ENCODE results near the gene OR51G1.

OR51G1 gene

DNA sequence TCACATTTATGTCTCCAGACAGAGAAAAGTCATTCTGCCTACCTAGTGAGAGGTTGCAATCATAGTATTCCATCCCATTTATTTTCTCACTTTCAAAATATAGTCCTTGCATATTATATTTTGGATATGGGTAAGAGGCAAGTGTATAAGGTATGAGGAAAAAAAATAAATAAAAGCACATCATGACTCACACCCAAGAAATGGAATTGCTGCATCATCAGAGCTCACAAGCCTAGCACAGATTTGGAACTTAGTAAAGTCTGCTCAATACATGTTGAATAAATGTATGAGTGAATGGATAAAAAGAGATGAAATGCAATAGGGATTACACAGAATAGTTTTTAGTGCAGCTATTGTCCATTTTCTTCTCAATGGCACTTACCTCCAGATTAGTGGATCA lies 2.5 kb upstream of the OR51G1 start:
- no peak for TF ChIP-seq EZH2 (optimal IDR thresholded peaks at IDR 0.05; ENCODE audit: low read depth, low read length)
- H4K20me1 ChIP-seq (ENCODE audit: insufficient read depth, low read length) = no peaks in the 10 kb centered on the region
- no peak overlapping the region for H3K4me3 ChIP-seq (ENCODE audit: low read length)
- no peak for DNase-seq
- H3K27me3 ChIP-seq (replicated peaks; ENCODE audit: insufficient read depth, low read length) = no peaks in the 10 kb centered on the region
- H3K4me1 ChIP-seq (ENCODE audit: low read length) = no peaks in the 10 kb centered on the region
- no peaks in the 10 kb centered on the region for H3K9me3 ChIP-seq (replicated peaks; ENCODE audit: insufficient read depth, low read length)
- H3K36me3 ChIP-seq (replicated peaks; ENCODE audit: insufficient read depth, low read length) = no peaks in the 10 kb centered on the region
- H3K9me2 ChIP-seq (replicated peaks; ENCODE audit: insufficient read depth, low read length) = no peaks in the 10 kb centered on the region
- no peak overlapping the region for H3K9ac ChIP-seq (ENCODE audit: low read length)
- H3K4me2 ChIP-seq (ENCODE audit: low read depth, low read length) = no peak overlapping the region
- no peak overlapping the region for H2AFZ ChIP-seq (ENCODE audit: low read length)
- H3K27ac ChIP-seq (ENCODE audit: low read length) = no peak overlapping the region
- H3F3A ChIP-seq (ENCODE audit: insufficient read depth, low read length) = no peaks in the 10 kb centered on the region
- H3K79me2 ChIP-seq (ENCODE audit: low read length) = no peaks in the 10 kb centered on the region

DNA sequence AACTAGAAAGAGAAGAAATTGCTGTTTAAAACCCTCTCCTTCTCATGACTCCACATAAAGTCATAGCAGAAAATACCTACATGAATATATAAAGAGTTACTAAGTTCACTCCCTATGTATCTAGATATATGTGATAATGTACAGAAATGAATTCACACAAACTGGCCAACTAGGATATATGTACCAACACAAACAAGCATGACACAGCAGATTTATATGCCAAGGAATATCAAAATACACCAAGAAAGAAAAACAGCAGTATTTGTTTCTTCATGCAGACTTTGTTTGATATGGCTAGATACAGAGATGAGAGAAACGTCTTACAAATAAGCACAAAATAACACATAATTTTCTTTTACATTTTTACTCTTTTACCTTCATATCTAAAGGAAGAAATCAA lies 1.8 kb downstream of the OR51G1 start:
- no peak overlapping the region for H3K27ac ChIP-seq (ENCODE audit: low read length)
- no peak overlapping the region for H3K4me3 ChIP-seq (ENCODE audit: low read length)
- no peak overlapping the region for H3K4me2 ChIP-seq (ENCODE audit: low read depth, low read length)
- no peaks in the 10 kb centered on the region for H3K79me2 ChIP-seq (ENCODE audit: low read length)
- H3K27me3 ChIP-seq (replicated peaks; ENCODE audit: insufficient read depth, low read length) = no peaks in the 10 kb centered on the region
- DNase-seq = no peak
- no peaks in the 10 kb centered on the region for H3K4me1 ChIP-seq (ENCODE audit: low read length)
- no peaks in the 10 kb centered on the region for H3K9me2 ChIP-seq (replicated peaks; ENCODE audit: insufficient read depth, low read length)
- H2AFZ ChIP-seq (ENCODE audit: low read length) = no peak overlapping the region
- no peaks in the 10 kb centered on the region for H3K9me3 ChIP-seq (replicated peaks; ENCODE audit: insufficient read depth, low read length)
- no peaks in the 10 kb centered on the region for H3F3A ChIP-seq (ENCODE audit: insufficient read depth, low read length)
- TF ChIP-seq, protein P1, sequence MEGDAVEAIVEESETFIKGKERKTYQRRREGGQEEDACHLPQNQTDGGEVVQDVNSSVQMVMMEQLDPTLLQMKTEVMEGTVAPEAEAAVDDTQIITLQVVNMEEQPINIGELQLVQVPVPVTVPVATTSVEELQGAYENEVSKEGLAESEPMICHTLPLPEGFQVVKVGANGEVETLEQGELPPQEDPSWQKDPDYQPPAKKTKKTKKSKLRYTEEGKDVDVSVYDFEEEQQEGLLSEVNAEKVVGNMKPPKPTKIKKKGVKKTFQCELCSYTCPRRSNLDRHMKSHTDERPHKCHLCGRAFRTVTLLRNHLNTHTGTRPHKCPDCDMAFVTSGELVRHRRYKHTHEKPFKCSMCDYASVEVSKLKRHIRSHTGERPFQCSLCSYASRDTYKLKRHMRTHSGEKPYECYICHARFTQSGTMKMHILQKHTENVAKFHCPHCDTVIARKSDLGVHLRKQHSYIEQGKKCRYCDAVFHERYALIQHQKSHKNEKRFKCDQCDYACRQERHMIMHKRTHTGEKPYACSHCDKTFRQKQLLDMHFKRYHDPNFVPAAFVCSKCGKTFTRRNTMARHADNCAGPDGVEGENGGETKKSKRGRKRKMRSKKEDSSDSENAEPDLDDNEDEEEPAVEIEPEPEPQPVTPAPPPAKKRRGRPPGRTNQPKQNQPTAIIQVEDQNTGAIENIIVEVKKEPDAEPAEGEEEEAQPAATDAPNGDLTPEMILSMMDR (IDR thresholded peaks at IDR 0.05; ENCODE audit: low read length) = no peak
- TF ChIP-seq EZH2 (optimal IDR thresholded peaks at IDR 0.05; ENCODE audit: low read depth, low read length) (no peak), EZH2phosphoT487 (IDR thresholded peaks at IDR 0.05; ENCODE audit: low read length) (no peak)
- H3K36me3 ChIP-seq (replicated peaks; ENCODE audit: insufficient read depth, low read length) = no peaks in the 10 kb centered on the region
- H3K9ac ChIP-seq (ENCODE audit: low read length) = no peak overlapping the region
- H4K20me1 ChIP-seq (ENCODE audit: insufficient read depth, low read length) = no peaks in the 10 kb centered on the region

DNA sequence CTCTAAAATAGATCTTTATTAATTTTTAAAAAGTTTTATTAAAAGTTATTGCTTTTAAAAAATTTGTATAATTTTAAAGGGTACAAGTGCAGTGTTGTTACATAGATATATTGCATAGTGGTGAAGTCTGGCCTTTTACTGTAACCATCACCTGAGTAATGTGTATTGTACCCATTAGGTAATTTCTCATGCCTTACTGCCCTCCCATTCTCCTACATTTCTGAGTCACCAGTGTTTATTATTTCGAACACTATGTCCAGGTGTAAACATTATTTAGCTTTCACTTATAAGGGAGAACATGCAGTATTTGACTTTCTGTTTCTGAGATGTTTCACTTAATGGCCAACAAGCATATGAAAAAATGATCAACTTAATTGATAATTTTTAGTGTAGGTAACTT lies 2.3 kb downstream of the OR51G1 start:
- no peaks in the 10 kb centered on the region for H3K9me2 ChIP-seq (replicated peaks; ENCODE audit: insufficient read depth, low read length)
- no peak overlapping the region for H3K9ac ChIP-seq (ENCODE audit: low read length)
- H3K79me2 ChIP-seq (ENCODE audit: low read length) = no peaks in the 10 kb centered on the region
- no peaks in the 10 kb centered on the region for H3K4me1 ChIP-seq (ENCODE audit: low read length)
- H3K4me3 ChIP-seq (ENCODE audit: low read length) = no peak overlapping the region
- H3K36me3 ChIP-seq (replicated peaks; ENCODE audit: insufficient read depth, low read length) = no peaks in the 10 kb centered on the region
- H2AFZ ChIP-seq (ENCODE audit: low read length) = no peak overlapping the region
- no peaks in the 10 kb centered on the region for H3K27me3 ChIP-seq (replicated peaks; ENCODE audit: insufficient read depth, low read length)
- TF ChIP-seq EZH2phosphoT487 (IDR thresholded peaks at IDR 0.05; ENCODE audit: low read length) = no peak
- TF ChIP-seq EZH2 (optimal IDR thresholded peaks at IDR 0.05; ENCODE audit: low read depth, low read length) = no peak
- TF ChIP-seq, protein P1 (IDR thresholded peaks at IDR 0.05; ENCODE audit: low read length) = no peak
- DNase-seq = no peak
- no peak overlapping the region for H3K27ac ChIP-seq (ENCODE audit: low read length)
- H3F3A ChIP-seq (ENCODE audit: insufficient read depth, low read length) = no peaks in the 10 kb centered on the region
- no peaks in the 10 kb centered on the region for H3K9me3 ChIP-seq (replicated peaks; ENCODE audit: insufficient read depth, low read length)
- no peaks in the 10 kb centered on the region for H4K20me1 ChIP-seq (ENCODE audit: insufficient read depth, low read length)
- H3K4me2 ChIP-seq (ENCODE audit: low read depth, low read length) = no peak overlapping the region

DNA sequence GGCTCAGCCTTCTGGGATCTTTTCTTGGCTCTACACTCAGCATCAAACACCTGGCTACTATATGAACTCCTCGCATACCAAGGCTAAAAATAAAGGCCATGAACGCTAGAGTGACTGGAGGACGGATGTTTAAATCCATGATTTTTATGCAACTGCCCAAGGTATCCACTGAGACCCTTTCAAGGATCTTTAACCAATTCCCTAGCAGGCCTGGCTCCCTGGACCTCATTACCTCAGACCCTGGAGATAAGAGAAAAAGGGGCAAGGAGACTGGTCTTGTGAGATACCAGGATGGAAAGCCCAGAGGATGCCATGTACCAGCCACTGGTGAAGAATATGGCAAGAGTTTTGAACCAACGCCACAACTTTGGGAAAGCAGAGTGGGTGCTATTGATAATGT lies 4.9 kb downstream of the OR51G1 start, which contains the start of gene OR51G2:
Gene OR51G2 (minus strand): TSS at position 101 of the 400 bp plus-strand sequence. CDS start 3,687 bp downstream, outside the sequence.
- no peaks in the 10 kb centered on the region for H3K4me1 ChIP-seq (ENCODE audit: low read length)
- no peak within 1 kb of the TSS for H3K4me3 ChIP-seq (ENCODE audit: low read length)
- TF ChIP-seq EZH2phosphoT487 (IDR thresholded peaks at IDR 0.05; ENCODE audit: low read length) (no peak), EZH2 (optimal IDR thresholded peaks at IDR 0.05; ENCODE audit: low read depth, low read length) (no peak)
- TF ChIP-seq, protein P1 (IDR thresholded peaks at IDR 0.05; ENCODE audit: low read length) = no peak
- no peak within 1 kb of the TSS for H3K9ac ChIP-seq (ENCODE audit: low read length)
- H4K20me1 ChIP-seq (ENCODE audit: insufficient read depth, low read length) = no peaks in the 10 kb centered on the region
- no peaks in the 10 kb centered on the region for H3K79me2 ChIP-seq (ENCODE audit: low read length)
- no peaks in the 10 kb centered on the region for H3K9me3 ChIP-seq (replicated peaks; ENCODE audit: insufficient read depth, low read length)
- no peaks in the 10 kb centered on the region for H3K36me3 ChIP-seq (replicated peaks; ENCODE audit: insufficient read depth, low read length)
- no peaks in the 10 kb centered on the region for H3F3A ChIP-seq (ENCODE audit: insufficient read depth, low read length)
- H3K9me2 ChIP-seq (replicated peaks; ENCODE audit: insufficient read depth, low read length) = no peaks in the 10 kb centered on the region
- H3K27ac ChIP-seq (ENCODE audit: low read length) = no peak within 1 kb of the TSS
- H2AFZ ChIP-seq (ENCODE audit: low read length) = no peak within 1 kb of the TSS
- no peaks in the 10 kb centered on the region for H3K27me3 ChIP-seq (replicated peaks; ENCODE audit: insufficient read depth, low read length)
- no peak within 1 kb of the TSS for H3K4me2 ChIP-seq (ENCODE audit: low read depth, low read length)
- no peak for DNase-seq
